GM13977 (cell line): Measurements from ENCODE around the gene BABAM2.

Experiments
- DNase-seq: peaks from one replicate; pipeline ENCODE4 v3.0.0; 2012; ENCODE audit warnings: low spot score
- CTCF ChIP-seq: IDR thresholded peaks from 2 replicates; pipeline ENCODE4 v1.5.1; 2012; ENCODE audit warnings: mild to moderate bottlenecking, control low read depth; ENCODE audit not compliant: insufficient read depth; ENCODE audit errors: extremely low read depth, missing control alignments
- in situ Hi-C: fragments of 300-500 bp; cut with MboI; formaldehyde crosslinking; loops from one replicate; pipeline ENCODE4 v1.12.0; 2022; ENCODE audit warnings: low sequenced_read_pairs, low pct_unique_long_range_greater_than_20kb, mixed read lengths, inconsistent platforms; ENCODE audit not compliant: unreplicated experiment

The BABAM2 gene

GRCh38 chr2:28119631-28120030, 229.1 kb downstream of the BABAM2 start:
- in situ Hi-C loops = no loop called here
- no peak for TF ChIP-seq CTCF
- no peak for DNase-seq

- DNase-seq = no peak
- in situ Hi-C loops = no loop called here
- TF ChIP-seq CTCF = no peak
Measured at GRCh38 chr2:28128281-28128950, 237.9 kb downstream of the BABAM2 start.

GRCh38 chr2:28129955-28130695, 239.6 kb downstream of the BABAM2 start:
- in situ Hi-C loops = no loop called here
- peak; percentile 11 for DNase-seq
- no peak for TF ChIP-seq CTCF

- in situ Hi-C loops = no loop called here
- DNase-seq = no peak
- TF ChIP-seq CTCF = no peak
Measured at GRCh38 chr2:28133778-28134177, 243.2 kb downstream of the BABAM2 start.

GRCh38 chr2:28134262-28134812, 243.8 kb downstream of the BABAM2 start:
- TF ChIP-seq CTCF = no peak
- in situ Hi-C loops = no loop called here
- peak; percentile 9 for DNase-seq

GRCh38 chr2:28134857-28135256, 244.3 kb downstream of the BABAM2 start:
- TF ChIP-seq CTCF = no peak
- peak; percentile 9 for DNase-seq
- in situ Hi-C loops = no loop called here
